Activated CD4-positive, CD25-positive, alpha-beta regulatory T cell (primary cell): Measurements from ENCODE around the gene SURF1.
"Not testable (repeated sequence)": the region's sequence is repeated elsewhere in the genome, so short reads cannot be mapped to it uniquely, and the experiment has no call there.

Experiments
- DNase-seq, 4 experiments: peaks; one replicate each; lab custom pipeline; 2025; lab: John Stamatoyannopoulos, UW

The SURF1 gene

GRCh38 chr9:133383438-133383837 is 27.2 kb upstream of the SURF1 start:
- no peak for DNase-seq

GRCh38 chr9:133382507-133383141 is 26.3 kb upstream of the SURF1 start:
- DNase-seq: no peak

DNA sequence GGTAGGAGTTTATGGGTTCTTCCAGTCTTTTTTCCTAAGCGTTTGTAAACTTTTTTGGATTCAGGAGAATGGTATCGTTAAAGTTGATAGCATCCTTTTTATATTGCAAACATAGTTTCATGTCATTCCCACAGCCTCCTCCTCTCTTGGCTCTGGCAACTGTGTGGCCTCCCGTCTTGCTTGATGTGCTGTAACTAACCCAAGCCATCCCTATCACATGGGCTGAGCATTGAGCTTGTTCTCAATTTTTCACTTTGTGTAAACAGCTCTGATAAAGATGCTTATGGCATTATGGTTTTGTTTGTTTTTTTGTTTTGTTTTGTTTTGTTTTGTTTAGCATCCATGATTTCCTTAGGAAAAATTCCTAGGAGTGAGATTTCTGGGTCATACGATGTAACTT is 24.4 kb upstream of the SURF1 start:
- no peak for DNase-seq

DNA sequence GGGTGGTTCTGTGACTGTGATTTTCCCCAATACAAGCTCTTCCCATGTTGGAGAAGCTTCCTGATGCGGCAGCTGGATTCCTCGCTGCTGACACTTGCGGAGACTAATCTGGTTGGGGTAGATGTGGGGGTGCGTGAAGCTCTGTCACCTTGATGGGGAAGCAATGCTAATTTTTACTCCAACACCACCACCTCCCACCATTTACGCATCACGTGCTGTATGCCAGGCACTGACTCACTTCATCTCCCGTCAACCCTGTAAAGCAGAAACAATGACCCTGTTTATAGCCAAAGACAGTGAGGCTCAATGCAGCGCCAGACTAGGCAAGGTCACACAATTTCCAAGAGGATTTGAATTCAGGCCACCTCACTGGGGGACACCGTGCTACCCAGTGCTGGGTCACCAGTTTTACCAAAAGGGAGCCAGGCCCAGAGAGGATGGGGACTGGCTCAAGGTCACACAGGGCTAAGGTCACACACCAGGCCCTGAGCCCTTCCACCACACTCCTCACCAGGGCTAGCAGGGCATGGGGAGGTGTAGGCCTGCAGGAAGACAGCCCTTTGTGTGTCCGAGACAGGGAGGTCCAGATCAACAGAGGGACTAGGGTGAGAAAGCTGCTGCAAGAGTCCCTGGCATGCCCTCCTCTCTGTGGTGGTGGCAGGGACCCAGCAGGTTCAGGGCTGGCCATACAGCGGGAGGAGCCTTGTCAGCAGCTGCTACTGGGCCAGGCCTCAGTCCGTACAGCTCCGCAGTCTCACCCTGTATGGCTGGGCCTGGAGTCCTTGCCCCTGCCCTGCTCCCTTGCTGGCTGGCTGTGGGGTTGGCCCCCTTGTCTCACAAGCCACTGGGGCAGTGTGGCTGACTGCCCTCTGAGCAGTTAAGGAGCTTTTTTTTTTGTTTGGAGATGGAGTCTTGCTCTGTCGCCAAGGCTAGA is 23.1 kb upstream of the SURF1 start:
- DNase-seq: no peak

- DNase-seq: no peak
Measured at GRCh38 chr9:133378408-133378962, 22.2 kb upstream of the SURF1 start.

- no peak for DNase-seq
Measured at GRCh38 chr9:133377721-133378216, 21.5 kb upstream of the SURF1 start.

DNA sequence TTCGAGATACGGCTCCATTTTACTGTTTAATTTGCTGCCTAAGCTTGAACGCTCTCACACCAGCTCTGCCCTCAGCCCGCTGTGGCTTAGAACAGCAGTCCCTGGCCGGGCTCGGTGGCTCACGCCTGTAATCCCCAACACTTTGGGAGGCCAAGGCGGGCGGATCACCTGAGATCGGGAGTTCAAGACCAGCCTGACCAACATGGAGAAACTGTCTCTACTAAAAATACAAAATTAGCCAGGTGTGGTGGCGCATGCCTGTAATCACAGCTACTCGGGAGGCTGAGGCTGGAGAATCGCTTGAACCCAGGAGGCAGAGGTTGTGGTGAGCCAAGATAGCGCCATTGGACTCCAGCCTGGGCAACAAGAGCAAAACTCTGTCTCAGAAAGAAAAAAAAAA is 21.0 kb upstream of the SURF1 start:
- DNase-seq: not testable (repeated sequence)

- DNase-seq: peak; percentile 84 to 90 (median 88)
Measured at GRCh38 chr9:133375724-133376654, 19.7 kb upstream of the SURF1 start, which contains the start of the genes STKLD1 and SURF4. Gene STKLD1 (plus strand): TSS chr9:133376366. CDS start chr9:133376474, 108 bp downstream. Gene SURF4 (minus strand): TSS chr9:133376060. CDS start chr9:133375969, 91 bp downstream.

- DNase-seq: no peak
Measured at GRCh38 chr9:133375116-133375723, 18.9 kb upstream of the SURF1 start.

- DNase-seq: no peak
Measured at GRCh38 chr9:133374612-133375115, 18.4 kb upstream of the SURF1 start.

GRCh38 chr9:133372144-133372543 is 15.9 kb upstream of the SURF1 start:
- DNase-seq: no peak

GRCh38 chr9:133371261-133371711 is 15.0 kb upstream of the SURF1 start:
- peak in 3 of 4 experiments; percentile 33 to 57 (median 43) for DNase-seq

- peak in 2 of 4 experiments; percentile 28 to 43 for DNase-seq
Measured at GRCh38 chr9:133370685-133371084, 14.4 kb upstream of the SURF1 start.

- no peak for DNase-seq
Measured at GRCh38 chr9:133369933-133370332, 13.6 kb upstream of the SURF1 start.

- DNase-seq: no peak
Measured at GRCh38 chr9:133369422-133369821, 13.1 kb upstream of the SURF1 start.

GRCh38 chr9:133368249-133368881 is 12.1 kb upstream of the SURF1 start:
- no peak for DNase-seq

DNA sequence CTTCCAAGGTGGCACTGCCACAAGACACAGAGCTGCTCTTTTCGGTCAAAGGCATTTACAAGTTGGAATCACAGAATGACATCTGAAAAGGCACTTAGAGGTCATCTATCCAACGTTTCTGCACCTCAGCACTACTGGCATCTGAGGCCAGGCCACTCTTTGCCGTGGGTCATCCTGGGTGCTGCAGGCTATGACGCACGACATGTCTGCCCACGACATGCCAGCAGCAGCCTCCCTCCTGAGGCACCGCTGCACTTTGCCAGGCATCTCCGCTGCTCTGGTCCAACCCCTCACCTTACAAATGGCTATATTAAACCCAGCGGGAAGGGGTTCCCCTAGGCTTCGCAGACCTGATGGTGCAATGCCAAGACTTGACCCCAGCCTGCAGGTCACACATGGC is 11.5 kb upstream of the SURF1 start:
- no peak for DNase-seq

DNA sequence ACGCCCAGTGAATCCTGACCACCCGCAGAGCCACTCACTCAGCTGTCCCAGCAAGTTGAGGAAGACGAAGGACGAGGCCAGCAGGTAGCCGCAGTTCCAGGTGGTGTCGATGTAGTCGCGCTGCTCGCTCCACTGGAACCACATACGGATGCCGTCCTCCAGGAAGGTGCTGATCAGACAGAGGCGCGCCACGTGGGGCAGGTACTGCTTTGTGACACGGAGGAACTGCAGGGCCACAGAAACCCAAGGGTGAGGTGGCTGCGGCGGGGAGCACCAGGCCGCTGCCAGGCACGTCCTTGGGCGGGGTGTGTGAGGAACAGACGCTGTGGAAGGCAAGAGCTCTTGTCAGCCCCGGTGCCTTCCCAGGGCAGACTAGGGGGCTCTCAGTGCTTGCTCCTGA is 10.9 kb upstream of the SURF1 start:
- no peak for DNase-seq

DNA sequence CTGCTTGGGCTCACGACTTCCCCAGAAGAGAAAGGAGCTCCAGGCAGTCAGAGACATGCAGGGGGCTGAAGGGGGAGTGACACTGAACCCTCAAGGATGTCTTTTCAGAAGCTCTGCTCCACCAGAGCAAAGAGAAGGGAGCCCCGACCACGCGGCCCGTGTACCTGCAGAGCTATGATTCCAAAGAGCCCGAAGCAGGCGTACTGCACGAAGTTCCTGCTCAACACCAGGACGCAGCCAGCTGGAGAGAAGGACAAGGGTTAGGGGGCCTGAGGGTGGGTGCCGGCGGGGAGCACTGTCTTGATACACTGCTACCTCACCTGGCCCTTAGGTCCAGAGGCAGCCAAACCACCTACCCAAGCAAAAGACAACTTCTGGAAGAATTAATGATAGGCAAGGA is 10.1 kb upstream of the SURF1 start:
- no peak for DNase-seq

DNA sequence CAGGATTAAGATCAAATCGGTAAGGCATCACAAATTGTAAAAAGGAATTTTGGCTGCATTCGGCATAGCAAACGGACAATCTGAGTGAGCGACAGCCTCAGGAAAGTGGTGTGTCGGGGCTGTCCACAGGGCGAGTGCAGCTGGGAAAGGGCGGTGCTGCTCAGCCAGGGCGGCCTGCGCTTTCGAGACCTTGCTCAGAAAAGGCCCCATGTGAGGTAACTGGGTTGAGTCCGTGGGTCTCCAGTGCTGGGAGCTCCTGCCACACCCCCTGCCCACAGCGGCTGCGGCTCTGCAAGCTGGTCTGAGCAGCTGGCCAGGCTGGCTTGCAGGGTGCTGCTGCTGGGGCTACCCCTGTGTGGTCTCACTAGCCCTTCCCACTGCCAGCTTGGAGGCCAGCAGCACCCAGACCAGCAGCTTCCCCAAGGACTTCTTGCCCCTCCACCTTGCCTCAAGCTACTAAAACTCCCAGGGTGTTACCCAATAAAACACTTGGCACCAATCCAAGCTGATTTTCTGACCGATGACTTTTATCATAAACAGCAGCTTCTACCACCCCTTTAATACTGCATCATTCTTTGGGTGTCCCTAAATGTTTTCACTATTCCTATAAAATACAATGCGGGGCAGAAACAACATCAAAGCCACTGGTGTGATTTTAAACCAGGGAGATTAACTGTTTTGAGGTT is 6.2 kb upstream of the SURF1 start:
- no peak for DNase-seq
